ENCODE results near the gene DRC7.

Gene DRC7

GRCh38 chr16:57732037-57732436 is 37.4 kb downstream of the DRC7 start:
- no peak for DNase-seq (ENCODE audit: low spot score)
- Histone ChIP-seq H3K4me3 (no peak overlapping the region), H3K27ac (peak overlapping the region in 1 of 2 donors; percentile 43)
- TF ChIP-seq CTCF (IDR thresholded peaks at IDR 0.05) = no peak

- Histone ChIP-seq H3K27ac (peak overlapping the region in 1 of 2 donors; percentile 43), H3K4me3 (no peak overlapping the region)
- no peak for DNase-seq (ENCODE audit: low spot score)
- no peak for TF ChIP-seq CTCF (IDR thresholded peaks at IDR 0.05)
Measured at GRCh38 chr16:57732714-57733113, 38.1 kb downstream of the DRC7 start.

- Histone ChIP-seq H3K27ac (peak overlapping the region; percentile 80 to 95), H3K4me3 (peak overlapping the region; percentile 92)
- TF ChIP-seq CTCF (IDR thresholded peaks at IDR 0.05) = no peak
- DNase-seq (ENCODE audit: low spot score) = no peak
Measured at GRCh38 chr16:57734308-57734924, 39.8 kb downstream of the DRC7 start.

GRCh38 chr16:57734925-57735754 is 40.5 kb downstream of the DRC7 start:
- Histone ChIP-seq H3K27ac (peak overlapping the region; percentile 80 to 95), H3K4me3 (peak overlapping the region; percentile 97)
- TF ChIP-seq CTCF (IDR thresholded peaks at IDR 0.05) = no peak
- peak; percentile 99 for DNase-seq (ENCODE audit: low spot score)

GRCh38 chr16:57735755-57736418 is 41.3 kb downstream of the DRC7 start, which contains the start of gene KATNB1:
KATNB1 (plus strand) TSS chr16:57735770; CDS start chr16:57737244, 1,474 bp downstream.
- Histone ChIP-seq H3K27ac (peak within 1 kb of the TSS; percentile 80 to 95), H3K4me3 (peak within 1 kb of the TSS; percentile 97)
- DNase-seq (ENCODE audit: low spot score) = no peak
- TF ChIP-seq CTCF (IDR thresholded peaks at IDR 0.05) = no peak

GRCh38 chr16:57736419-57737351 is 42.1 kb downstream of the DRC7 start:
- no peak for DNase-seq (ENCODE audit: low spot score)

More at GRCh38 chr16:57736419-57737351, 42.1 kb downstream of the DRC7 start:
- TF ChIP-seq CTCF (IDR thresholded peaks at IDR 0.05) = no peak
- peak overlapping the region; percentile 97 for H3K4me3 ChIP-seq
- peak overlapping the region; percentile 27 to 86 for H3K27ac ChIP-seq
